ENCODE data around the gene CXorf38. TPM values are rescaled to one million over a fixed set of nuclear protein-coding genes. Genes with fewer than 3 reads are reported as not detected.

The CXorf38 gene
- 10 to 100 TPM in 1 of 4 donors, 1 to 10 TPM in 3; 5.4 to 10.8 (median 9.2) TPM for total RNA-seq

DNA sequence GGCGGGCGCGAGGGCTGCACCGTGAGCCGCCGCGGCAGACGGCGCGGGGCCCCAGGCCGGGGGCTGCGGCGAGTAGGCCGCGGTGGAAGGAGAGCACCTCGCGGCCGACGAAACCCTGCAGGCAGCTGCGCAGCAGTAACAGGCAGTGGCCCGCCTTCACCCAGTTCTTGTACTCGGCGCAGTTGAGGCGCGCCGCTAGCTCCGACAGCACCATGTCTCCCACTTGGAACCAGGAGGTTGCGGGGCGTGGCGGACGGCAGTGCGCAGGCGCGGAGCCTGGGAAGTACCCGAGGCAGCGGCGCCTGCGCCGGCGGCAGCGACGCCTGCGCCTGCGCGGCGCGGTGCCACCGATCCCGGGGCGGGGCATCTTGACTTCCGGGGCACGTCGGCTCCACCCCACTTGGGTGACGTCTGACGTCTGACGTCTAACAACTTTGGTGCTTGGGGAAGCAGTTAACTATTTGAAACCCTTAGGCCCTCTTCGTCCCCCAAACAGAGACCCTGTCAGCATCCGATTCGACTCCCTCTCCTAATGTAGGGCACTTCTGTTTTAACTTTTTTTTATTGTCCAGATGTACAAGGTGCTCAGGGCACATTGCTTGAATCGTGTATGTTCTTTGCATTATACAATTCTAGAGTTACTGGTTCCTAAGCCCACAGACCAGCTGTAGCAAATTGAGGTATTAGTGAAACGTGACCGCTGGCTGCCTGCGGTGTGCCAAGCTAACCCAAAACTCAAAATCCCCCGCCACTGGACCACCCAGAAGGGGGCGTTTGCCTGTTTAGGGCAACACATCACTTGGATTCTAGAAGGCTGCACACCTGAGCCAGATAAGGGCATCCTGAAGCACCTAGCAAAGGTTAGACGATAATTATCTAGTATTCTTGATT, at the start of gene CXorf38:
TSS of gene CXorf38 (minus strand) at position 255 of the 891 bp plus-strand sequence. CDS start at position 214, 41 bp downstream.
- Histone ChIP-seq H3K27me3 (no peaks in the 10 kb centered on the region), H3K4me3 (peak within 1 kb of the TSS; percentile 81 to 93 (median 86)), H3K9me3 (no peaks in the 10 kb centered on the region), H3K4me1 (peaks cover 28 to 47% (median 36%) of the 10 kb centered on the region in 4 donors), H3K27ac (replicated peaks in 1 of 4) (peak within 1 kb of the TSS; percentile 81 to 84 (median 82)), H3K36me3 (no peaks in the 10 kb centered on the region)
- DNase-seq (ENCODE audit: extremely low spot score): peak; percentile 93
- TF ChIP-seq EP300 (IDR thresholded peaks at IDR 0.05) (no peak), CTCF (IDR thresholded peaks at IDR 0.05) (peak in 1 of 3 experiments; percentile 20), POLR2A (IDR thresholded peaks at IDR 0.05; ENCODE audit: low read depth) (peak; percentile 37), POLR2AphosphoS5 (IDR thresholded peaks at IDR 0.05) (peak; percentile 73 to 82)
- 6% methylated on average over 40 of the region's 66 CpGs for WGBS
- intact Hi-C loops (cut with DNase I): loop anchor here (10.0 kb wide), 1 partner anchor 437 kb away; the partner anchor contains the start of gene USP9X

- no peaks in the 10 kb centered on the region for H3K27me3 ChIP-seq
- intact Hi-C loops (cut with DNase I): no loop called here
- H3K27ac ChIP-seq (replicated peaks in 1 of 4): no peak overlapping the region
- TF ChIP-seq CTCF (IDR thresholded peaks at IDR 0.05) (no peak), POLR2A (IDR thresholded peaks at IDR 0.05; ENCODE audit: low read depth) (no peak), EP300 (IDR thresholded peaks at IDR 0.05) (no peak), POLR2AphosphoS5 (IDR thresholded peaks at IDR 0.05) (no peak)
- WGBS: 84% methylated on average over 1 of the region's 1 CpG
- no peak overlapping the region for H3K4me3 ChIP-seq
- peaks cover 0 to 38% (median 10%) of the 10 kb centered on the region in 4 donors for H3K36me3 ChIP-seq
- no peak for DNase-seq (ENCODE audit: extremely low spot score)
- peaks cover 0 to 3% (median 0%) of the 10 kb centered on the region in 4 donors for H3K4me1 ChIP-seq
- H3K9me3 ChIP-seq: peaks cover 0 to 4% (median 0%) of the 10 kb centered on the region in 4 donors
Observed at GRCh38 chrX:40694802-40695201, 47.4 kb upstream of the CXorf38 start.

- DNase-seq (ENCODE audit: extremely low spot score): no peak
- TF ChIP-seq CTCF (IDR thresholded peaks at IDR 0.05) (no peak), POLR2A (IDR thresholded peaks at IDR 0.05; ENCODE audit: low read depth) (no peak), POLR2AphosphoS5 (IDR thresholded peaks at IDR 0.05) (no peak), EP300 (IDR thresholded peaks at IDR 0.05) (no peak)
- H3K27ac ChIP-seq (replicated peaks in 1 of 4): no peak overlapping the region
- H3K27me3 ChIP-seq: peaks cover 0 to 5% (median 0%) of the 10 kb centered on the region in 4 donors
- H3K9me3 ChIP-seq: no peaks in the 10 kb centered on the region
- H3K4me3 ChIP-seq: no peak overlapping the region
- H3K4me1 ChIP-seq: peaks cover 0 to 8% (median 3%) of the 10 kb centered on the region in 4 donors
- intact Hi-C loops (cut with DNase I): no loop called here
- H3K36me3 ChIP-seq: peaks cover 0 to 35% (median 6%) of the 10 kb centered on the region in 4 donors
Observed at GRCh38 chrX:40688929-40689328, 41.6 kb upstream of the CXorf38 start.

- Histone ChIP-seq H3K27me3 (peaks cover 0 to 5% (median 0%) of the 10 kb centered on the region in 4 donors), H3K27ac (replicated peaks in 1 of 4) (no peak overlapping the region), H3K4me3 (no peak overlapping the region), H3K9me3 (no peaks in the 10 kb centered on the region), H3K36me3 (peaks cover 0 to 36% (median 8%) of the 10 kb centered on the region in 4 donors), H3K4me1 (peaks cover 0 to 8% (median 3%) of the 10 kb centered on the region in 4 donors)
- intact Hi-C loops (cut with DNase I): no loop called here
- no peak for TF ChIP-seq POLR2AphosphoS5 (IDR thresholded peaks at IDR 0.05)
- WGBS: 94% methylated on average over 3 of the region's 3 CpGs
- DNase-seq (ENCODE audit: extremely low spot score): no peak
Observed at GRCh38 chrX:40687169-40687568, 39.8 kb upstream of the CXorf38 start.

DNA sequence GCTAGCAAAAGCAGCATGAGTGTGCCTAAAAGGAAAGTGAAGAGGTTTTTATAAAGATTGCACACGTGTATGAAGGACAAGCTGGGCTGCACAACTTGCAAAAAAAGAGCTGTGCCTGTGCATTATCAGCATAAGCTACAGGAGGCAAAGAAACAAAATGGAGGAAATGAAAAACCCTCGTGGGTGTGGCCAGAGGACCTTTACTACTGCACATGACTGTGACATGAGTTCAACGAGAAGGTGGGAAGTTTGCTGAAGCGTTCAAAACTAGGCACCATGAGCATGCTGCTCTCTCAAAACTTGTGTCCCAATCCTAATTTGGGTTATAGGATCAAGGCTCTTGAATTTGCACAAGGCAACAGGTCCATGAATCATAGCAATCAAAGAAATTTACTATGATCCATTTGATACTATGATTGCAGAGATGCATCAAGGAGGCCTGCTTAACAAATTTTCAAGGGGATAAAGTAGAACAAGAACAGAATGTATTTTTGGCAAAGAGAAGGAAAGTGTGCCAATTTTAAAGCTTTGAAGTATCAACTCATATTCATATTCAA, 38.1 kb upstream of the CXorf38 start:
- peaks cover 0 to 8% (median 3%) of the 10 kb centered on the region in 4 donors for H3K4me1 ChIP-seq
- H3K27me3 ChIP-seq: peaks cover 0 to 5% (median 0%) of the 10 kb centered on the region in 4 donors
- no peak overlapping the region for H3K4me3 ChIP-seq
- no peaks in the 10 kb centered on the region for H3K9me3 ChIP-seq
- intact Hi-C loops (cut with DNase I): no loop called here
- no peak overlapping the region for H3K27ac ChIP-seq (replicated peaks in 1 of 4)
- TF ChIP-seq EP300 (IDR thresholded peaks at IDR 0.05) (no peak), POLR2AphosphoS5 (IDR thresholded peaks at IDR 0.05) (no peak), CTCF (IDR thresholded peaks at IDR 0.05) (no peak), POLR2A (IDR thresholded peaks at IDR 0.05; ENCODE audit: low read depth) (no peak)
- DNase-seq (ENCODE audit: extremely low spot score): no peak
- H3K36me3 ChIP-seq: peaks cover 0 to 34% (median 16%) of the 10 kb centered on the region in 4 donors
- WGBS: 61% methylated on average over 4 of the region's 4 CpGs

Data from esophagus muscularis mucosa (tissue), 4 donors.